HG03520 (cell line): ENCODE results near the gene LRRC3.

ENCODE experiments used
- ATAC-seq: cut with Tn5 transposase; IDR thresholded peaks from one replicate; pipeline ENCODE4 v1.9.1; 2021; ENCODE audit warnings: mild to moderate bottlenecking, moderate library complexity; ENCODE audit not compliant: unreplicated experiment

Gene LRRC3

DNA sequence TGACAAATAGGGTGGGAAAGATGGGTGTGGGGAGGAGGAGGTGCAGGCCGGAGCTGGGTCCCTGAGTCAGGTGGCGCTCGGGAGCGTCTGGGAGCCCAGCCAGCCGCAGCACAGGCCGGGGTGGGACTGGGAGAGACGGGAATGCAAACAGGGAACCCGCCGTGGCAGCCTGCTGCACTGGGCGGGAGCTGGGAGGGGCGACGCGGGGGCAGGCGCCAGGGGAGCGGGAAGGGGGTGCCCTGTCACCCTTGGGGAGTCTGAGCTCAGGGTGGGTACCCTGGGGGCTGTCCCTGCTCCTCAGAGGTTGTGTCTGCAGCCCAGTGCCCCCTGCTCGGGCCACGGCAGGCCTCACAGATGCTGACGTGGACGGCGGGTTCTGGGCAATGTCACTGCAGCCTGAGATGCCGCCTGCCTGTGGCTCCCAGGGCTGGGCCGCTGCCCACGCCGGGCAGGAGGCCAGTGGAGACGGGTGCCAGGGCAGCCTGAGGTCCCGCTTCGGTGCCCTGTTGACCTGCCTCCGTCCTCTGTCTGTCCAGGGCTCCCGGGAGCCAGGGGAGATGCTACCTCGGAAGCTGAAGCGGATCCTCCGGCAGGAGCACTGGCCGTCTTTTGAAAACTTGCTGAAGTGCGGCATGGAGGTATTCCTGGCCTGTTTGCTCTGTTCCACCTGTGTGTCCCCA lies 16.6 kb upstream of the LRRC3 start:
- ATAC-seq, result no peak

DNA sequence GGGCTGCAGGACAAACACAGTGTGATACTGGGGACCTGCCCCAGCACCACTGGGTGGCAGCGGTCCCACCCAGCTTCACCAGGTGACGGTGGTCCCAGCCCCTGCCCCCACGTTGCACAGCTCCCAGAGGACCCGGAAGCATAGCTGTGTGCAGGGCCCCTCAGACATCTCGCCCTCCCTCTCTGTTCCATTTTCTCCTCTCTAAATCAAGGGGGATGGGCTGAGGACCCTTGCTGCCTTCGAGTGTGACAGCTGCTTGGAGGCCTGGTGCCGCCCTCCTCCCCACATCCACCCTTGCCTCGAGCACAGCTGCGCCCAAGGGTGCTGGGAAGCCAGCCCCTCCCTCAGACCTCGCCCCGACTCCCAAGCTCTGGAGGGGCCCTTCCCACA lies 16.1 kb upstream of the LRRC3 start:
- no peak for ATAC-seq

DNA sequence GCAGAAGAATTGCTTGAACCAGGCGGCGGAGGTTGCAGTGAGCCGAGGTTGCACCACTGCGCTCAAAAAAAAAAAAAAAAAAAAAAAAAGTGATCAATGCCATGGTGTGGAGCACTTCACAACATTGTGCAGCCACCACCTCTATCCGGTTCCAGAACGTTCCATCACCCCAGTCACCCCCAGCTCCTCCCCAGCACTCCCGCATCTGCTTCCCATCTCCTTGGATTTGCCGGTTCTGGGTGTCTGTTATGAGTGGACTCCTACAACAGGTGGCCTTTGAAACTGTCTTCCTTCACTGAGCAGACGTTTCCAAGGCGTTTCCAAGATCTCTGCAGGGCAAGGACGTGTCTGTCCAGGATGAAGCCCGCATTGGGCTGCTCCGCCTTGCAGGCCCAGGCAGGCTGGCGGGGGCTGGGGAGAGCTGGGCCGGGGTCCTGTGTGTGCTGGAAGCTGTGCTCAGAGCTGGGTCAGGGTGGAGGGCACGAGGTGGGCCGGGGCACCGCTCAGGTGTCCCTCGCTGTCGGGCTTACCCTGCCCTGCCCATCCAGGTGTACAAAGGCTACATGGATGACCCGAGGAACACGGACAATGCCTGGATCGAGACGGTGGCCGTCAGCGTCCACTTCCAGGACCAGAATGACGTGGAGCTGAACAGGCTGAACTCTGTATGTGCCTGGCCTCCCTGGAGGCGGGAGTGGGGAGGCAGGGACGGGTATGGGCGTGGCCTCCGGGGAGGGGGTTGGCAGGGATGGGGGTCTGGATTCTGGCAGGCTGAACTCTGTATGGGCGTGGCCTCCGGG lies 14.9 kb upstream of the LRRC3 start:
- ATAC-seq, result no peak

- no peak for ATAC-seq
Observed at GRCh38 chr21:44441041-44441400, 14.3 kb upstream of the LRRC3 start.

GRCh38 chr21:44441581-44442265 lies 13.6 kb upstream of the LRRC3 start:
- no peak for ATAC-seq

DNA sequence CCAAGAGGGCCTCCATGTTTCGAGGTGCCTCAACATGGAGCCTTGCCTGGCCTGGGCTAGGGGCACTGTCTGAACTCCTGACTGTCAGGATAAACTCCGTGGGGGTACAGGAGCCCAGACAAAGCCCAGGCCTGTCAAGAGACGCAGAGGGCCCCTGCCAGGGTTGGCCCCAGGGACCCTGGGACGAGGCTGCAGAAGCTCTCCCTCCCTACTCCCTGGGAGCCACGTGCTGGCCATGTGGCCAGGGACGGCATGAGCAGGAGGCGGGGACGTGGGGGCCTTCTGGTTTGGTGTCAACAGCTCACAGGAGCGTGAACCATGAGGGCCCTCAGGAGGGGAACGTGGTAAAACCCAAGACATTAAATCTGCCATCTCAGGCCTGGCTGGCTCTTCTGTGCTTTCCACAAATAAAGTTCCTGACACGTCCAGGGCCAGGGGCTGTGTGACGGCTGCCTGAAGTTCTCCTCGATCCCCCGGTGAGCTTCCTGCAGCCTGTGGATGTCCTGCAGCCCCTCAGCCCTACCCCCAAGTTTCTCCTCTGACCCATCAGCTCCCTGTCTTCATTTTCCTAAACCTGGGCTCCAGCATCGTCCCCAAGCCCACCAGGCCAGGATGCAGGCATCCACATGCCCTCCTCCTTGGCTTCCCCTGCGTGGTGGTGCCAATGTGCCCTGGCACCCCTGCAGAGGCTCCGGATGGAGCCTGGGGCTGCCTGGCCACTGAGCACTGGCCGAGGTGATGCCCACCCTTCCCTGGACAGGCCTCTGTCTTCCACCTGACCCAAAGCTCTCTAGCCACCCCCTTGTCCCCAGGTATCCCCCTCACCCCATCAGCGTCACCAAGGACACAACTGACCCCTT lies 12.8 kb upstream of the LRRC3 start:
- ATAC-seq, result no peak

- no peak for ATAC-seq
Observed at GRCh38 chr21:44443291-44443890, 11.9 kb upstream of the LRRC3 start.

DNA sequence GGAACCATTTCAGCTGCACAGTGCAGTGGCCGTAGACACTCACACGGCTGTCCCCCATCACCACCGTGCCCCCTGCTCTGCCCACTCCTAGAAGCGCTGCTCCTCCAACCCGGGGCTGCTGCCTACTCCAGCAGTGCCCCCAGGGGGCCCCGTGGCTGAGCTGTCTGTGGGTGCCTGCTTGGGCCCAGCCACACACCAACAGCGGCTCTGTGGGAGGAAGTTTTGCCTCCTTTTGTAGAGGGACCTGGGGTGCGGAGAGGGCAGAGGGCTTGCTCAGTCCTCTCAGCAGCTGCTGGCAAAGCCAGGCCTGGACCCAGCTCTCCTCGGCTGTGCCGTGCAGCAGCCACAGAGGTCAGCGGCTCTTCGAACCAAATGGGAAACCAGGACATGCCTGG lies 11.4 kb upstream of the LRRC3 start:
- ATAC-seq, result no peak

- no peak for ATAC-seq
Observed at GRCh38 chr21:44444286-44444931, 10.9 kb upstream of the LRRC3 start.

DNA sequence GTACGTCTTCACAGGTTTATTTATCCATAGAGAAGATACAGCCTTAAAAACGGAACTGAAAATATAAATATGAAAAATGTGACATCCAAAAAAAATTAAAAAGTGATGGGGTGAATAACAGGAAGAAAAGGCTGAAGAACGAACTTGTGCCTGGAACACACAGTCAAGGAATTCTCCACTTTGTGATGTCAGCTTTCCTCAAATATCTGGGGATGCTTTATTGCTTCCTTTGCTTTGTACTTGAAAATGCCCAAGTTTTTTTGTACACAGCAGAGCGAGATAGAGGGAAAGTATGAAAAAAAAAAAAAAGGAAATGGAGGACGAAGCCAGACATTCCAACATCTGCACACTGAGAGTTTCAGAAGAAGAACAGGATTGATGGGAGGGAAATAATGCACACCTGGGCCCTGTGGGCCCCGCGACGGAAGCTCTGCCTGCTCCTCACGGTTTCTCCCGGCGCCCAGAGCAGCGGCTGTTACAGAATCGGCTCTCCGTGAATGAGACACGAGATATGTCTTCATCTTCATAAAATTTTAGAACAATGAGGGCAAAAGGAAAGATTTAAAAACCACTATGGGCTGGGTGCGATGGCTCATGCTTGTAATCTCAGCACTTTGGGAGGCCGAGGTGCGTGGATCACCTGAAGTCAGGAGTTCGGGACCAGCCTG lies 10.0 kb upstream of the LRRC3 start:
- ATAC-seq, result no peak

GRCh38 chr21:44448651-44449131 lies 6.6 kb upstream of the LRRC3 start:
- ATAC-seq, result no peak

GRCh38 chr21:44449473-44450363 lies 5.6 kb upstream of the LRRC3 start:
- ATAC-seq, result no peak

DNA sequence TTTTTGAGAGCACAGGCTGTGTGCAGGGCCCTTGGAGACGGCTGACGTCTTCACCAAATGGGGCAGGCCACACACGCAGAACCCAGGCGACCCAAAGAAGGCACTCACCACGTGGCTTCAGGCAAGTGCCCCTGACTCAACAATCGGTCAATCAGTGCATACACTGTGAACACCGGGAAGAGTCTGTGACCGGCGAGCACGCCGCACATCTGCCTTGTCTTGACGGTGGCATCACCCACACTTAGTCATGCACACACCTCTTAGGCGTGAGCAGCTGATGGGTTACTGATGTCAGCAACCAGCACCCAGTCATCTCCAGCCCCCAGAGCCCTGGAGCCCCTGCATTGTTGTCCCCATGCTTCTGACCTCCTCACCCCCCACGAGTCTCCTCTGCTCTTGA lies 4.9 kb upstream of the LRRC3 start:
- no peak for ATAC-seq

DNA sequence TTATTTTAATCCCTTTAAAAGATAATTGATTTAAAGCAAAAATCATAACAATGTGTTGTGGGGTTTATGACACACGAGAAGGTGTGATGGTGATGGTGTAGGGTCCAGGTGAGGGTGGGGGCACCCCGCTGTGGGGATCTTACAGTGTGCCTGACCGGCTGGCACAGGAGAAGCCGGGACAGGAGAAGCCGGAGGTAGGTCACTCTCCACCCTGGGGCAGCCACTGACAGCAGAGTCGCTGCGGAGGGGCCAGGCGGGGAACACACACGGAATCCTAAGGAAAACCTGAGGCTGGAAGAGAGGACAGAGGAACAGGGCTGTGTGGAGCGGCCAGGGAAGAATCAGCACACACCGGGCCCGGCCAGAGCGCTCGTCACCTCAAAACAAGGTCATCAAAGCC lies 4.3 kb upstream of the LRRC3 start:
- ATAC-seq, result no peak

DNA sequence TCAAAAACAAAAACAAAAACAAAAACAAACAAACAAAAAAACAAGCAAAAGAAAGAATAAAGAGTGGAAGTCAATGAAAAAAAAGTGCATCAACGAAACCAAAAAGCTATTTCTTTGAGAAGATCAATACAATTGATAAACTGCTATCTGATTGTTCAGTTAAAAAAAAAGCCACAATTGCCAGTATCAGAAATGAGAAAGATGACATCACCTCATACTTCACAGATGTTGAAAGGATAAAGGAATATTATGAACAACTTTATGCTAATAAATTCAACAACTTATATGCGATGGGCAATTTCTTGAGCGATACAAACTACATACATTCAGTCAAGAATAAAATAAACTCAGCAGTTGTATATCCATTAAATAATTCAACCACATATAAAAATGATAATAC lies 2.2 kb upstream of the LRRC3 start:
- ATAC-seq, result no peak

DNA sequence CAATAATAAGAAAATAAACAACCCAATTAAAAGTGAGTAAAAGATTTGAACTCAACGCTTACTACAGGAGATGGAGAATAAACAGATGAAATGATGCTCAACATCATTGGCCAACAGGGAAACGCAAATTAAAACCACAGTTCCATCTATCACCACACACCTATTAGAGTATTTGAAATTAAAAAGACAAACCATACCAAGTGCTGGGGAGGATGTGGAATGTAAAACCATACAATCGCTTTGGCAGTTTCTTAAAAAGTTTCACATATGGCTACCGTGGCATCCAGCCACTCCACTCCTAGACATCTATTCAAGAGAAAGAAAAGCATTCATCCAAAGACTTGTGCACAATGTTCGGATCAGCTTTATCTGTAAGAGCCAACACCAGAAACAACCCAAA lies 1.3 kb upstream of the LRRC3 start:
- no peak for ATAC-seq

DNA sequence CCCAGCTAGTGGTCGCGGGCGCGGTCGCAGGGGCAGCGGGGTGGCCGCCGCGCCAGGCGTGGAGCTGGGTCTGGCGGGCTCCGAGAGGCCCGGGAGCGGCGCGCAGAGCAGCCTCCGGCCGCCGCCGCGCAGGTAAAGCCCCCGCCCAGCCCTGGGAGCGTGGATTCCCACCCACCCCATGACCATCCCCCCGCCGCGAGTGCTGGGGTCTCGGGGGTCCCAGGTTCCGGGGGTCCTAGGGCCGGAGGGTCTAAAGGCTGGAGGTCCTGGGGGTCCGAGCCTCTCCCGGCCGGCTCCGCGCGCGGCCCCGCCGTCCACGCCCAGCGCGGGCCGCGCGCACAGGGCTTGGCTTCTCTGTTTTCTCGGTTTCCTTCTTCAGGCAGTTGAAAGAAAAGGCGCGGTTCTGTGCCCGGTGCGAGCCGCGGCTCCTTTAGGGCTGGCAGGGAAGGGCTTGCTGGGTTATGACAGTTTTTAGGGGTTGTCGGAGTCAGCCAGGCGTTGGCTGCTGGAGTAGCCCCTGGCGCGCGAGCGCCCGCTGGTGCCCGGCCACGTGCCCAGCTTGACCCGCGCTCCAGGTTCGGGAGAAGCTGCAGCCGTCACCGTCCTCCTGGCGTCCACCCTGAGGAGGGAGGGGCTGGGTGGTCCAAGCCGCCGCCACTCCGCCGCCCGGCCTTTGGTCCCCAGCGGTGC lies 359 bp downstream of the LRRC3 start:
- ATAC-seq, result no peak
